ENCODE measurements around the gene PPM1K. TPM values are rescaled to one million over a fixed set of nuclear protein-coding genes. Genes with fewer than 3 reads are reported as not detected.

The PPM1K gene
- total RNA-seq, result 15.9 to 18.6 TPM (median 18.1 TPM) in 3 replicates

DNA sequence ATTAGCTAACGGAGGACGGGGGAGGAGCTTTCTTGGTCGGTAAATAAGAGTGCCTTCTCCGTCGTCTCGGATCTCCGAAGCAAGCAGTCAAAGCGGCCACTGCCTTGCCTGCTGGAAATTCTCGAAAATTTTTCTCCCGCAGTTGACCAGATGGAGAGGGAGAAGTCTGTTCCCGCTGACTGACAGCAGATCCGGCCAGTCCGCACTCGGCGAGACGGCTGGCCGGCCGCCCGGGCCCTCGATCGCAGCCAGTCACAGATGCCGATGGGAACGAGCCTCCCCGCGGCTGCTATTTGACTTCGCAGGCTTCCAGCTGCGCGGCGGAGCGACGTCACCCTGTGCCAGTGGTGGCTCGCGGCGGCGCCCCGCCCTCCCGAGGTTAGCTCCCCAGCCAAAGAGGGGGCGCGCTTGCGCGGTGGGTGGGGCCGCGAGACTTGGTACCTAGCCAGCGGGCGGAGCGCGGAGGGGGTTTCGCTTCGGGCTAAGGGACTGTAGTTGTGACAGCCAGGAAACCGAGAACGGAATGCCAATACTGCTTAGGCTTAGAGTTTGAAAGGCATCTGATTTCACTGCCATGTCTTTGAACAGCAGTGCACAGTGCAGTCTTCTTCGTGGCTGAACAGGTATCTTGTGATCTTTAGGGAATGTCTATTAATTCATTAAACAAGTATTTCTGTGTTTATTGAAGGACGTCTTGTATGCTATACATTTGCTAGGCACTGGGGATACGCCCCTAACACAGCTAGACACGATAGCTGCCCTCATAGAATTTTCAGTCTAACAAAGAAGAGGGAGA lies at the start of gene PPM1K:
TSS of gene PPM1K (minus strand) at position 123 of the 796 bp plus-strand sequence. CDS start 5,978 bp downstream, outside the sequence.
- H3K27me3 Mint-ChIP-seq (ENCODE audit: low read depth), result no peaks in the 10 kb centered on the region
- peak within 1 kb of the TSS; percentile 93 for H3K4me3 Mint-ChIP-seq
- H3K27ac Mint-ChIP-seq, result peak within 1 kb of the TSS; percentile 99
- H3K9me3 Mint-ChIP-seq, result no peaks in the 10 kb centered on the region
- H3K4me1 Mint-ChIP-seq, result peaks cover 25% of the 10 kb centered on the region
- no peaks in the 10 kb centered on the region for H3K36me3 Mint-ChIP-seq
- TF ChIP-seq CTCF (IDR thresholded peaks at IDR 0.05; ENCODE audit: unreplicated experiment), result no peak
- DNase-seq (ENCODE audit: low spot score in 2 of 2, unreplicated experiment in 2 of 2), result peak; percentile 97 to 99

DNA sequence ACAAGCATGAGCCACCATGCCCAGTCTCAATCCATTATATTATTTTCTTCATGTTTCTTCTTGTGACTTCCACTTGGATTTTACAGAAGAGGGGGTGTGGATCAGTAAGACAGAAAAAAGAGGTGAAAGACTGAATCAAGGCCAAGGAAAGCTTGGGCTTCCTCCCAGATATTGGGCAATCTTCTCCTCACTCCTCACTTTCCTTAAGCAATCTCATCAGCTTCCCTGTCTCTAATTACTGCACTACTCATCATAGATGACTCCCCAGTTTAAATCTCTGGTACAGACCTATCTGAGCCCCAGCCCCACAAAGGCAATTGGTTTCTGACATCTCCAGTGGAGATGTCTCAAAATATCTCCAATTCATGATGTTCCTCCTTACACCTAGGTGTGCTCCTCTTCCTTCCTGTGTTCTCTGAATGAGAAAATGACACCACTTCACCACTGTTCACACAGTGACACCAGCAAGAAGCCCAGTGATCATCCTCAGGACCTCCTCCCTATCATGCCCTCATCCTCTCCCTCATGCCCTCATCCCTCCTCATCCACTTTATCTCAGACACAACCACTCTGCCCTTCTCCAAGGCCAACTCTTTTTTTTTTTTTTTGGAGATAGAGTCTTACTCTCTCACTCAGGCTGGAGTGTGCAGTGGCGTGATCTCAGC lies 49.5 kb upstream of the PPM1K start:
- no peak overlapping the region for H3K27ac Mint-ChIP-seq
- peaks cover 1% of the 10 kb centered on the region for H3K4me1 Mint-ChIP-seq
- TF ChIP-seq CTCF (IDR thresholded peaks at IDR 0.05; ENCODE audit: unreplicated experiment), result no peak
- H3K4me3 Mint-ChIP-seq, result no peak overlapping the region
- H3K36me3 Mint-ChIP-seq, result no peaks in the 10 kb centered on the region
- no peaks in the 10 kb centered on the region for H3K27me3 Mint-ChIP-seq (ENCODE audit: low read depth)
- H3K9me3 Mint-ChIP-seq, result no peaks in the 10 kb centered on the region
- DNase-seq (ENCODE audit: low spot score in 2 of 2, unreplicated experiment in 2 of 2), result no peak

DNA sequence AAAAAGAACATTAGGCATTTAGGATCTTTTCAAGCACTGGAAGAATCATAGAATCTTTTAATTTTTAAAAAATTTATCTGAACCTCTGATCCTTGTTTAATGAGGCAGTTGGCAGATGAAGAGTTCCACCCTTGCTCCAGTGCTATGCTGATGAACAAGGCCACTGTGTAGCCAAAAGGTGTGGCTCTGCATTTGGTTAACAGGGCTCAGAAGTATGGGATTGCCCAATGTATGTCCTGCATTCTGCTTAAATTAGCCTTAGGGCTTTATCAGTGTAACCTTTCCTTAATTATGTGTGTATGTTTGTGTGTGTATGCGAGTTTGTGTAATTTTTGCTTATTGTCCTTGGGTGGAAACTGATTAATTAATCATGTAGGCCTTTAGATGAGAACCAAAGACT lies 43.3 kb upstream of the PPM1K start:
- H3K4me1 Mint-ChIP-seq, result peaks cover 5% of the 10 kb centered on the region
- no peak for TF ChIP-seq CTCF (IDR thresholded peaks at IDR 0.05; ENCODE audit: unreplicated experiment)
- no peaks in the 10 kb centered on the region for H3K27me3 Mint-ChIP-seq (ENCODE audit: low read depth)
- H3K4me3 Mint-ChIP-seq, result no peak overlapping the region
- no peaks in the 10 kb centered on the region for H3K9me3 Mint-ChIP-seq
- H3K36me3 Mint-ChIP-seq, result no peaks in the 10 kb centered on the region
- H3K27ac Mint-ChIP-seq, result no peak overlapping the region
- DNase-seq (ENCODE audit: low spot score in 2 of 2, unreplicated experiment in 2 of 2), result no peak

DNA sequence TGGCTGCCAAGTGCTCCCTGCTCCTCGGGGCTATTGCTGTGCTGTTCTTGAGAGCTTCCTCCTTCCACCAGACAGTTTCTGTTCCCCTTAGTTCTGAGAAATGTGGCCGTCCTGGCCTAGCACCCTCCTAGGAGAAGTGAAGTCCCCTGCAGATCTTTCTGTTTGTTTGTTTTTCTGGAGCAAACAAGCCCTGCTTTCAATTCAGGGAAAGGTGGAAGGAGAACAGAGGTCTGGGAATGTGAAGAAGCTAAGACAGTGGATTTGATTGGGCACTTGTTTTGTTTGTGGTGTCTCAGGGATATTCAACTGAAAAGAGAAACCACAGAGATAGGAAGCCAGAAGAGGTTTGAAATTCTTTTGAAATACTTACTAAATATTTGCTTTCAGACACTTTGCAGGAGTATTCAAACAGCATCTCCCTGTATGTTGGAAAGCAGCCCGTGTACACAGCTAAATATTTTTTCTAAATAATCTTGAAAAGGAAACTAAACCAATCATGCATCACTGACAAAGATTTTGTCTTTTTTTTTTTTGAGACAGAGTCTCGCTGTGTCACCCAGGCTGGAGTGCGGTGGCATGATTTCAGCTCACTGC lies 36.5 kb upstream of the PPM1K start:
- no peak for DNase-seq (ENCODE audit: low spot score in 2 of 2, unreplicated experiment in 2 of 2)
- no peak overlapping the region for H3K4me3 Mint-ChIP-seq
- TF ChIP-seq CTCF (IDR thresholded peaks at IDR 0.05; ENCODE audit: unreplicated experiment), result no peak
- no peaks in the 10 kb centered on the region for H3K36me3 Mint-ChIP-seq
- no peak overlapping the region for H3K27ac Mint-ChIP-seq
- peaks cover 27% of the 10 kb centered on the region for H3K4me1 Mint-ChIP-seq
- H3K9me3 Mint-ChIP-seq, result no peaks in the 10 kb centered on the region
- no peaks in the 10 kb centered on the region for H3K27me3 Mint-ChIP-seq (ENCODE audit: low read depth)

GRCh38 chr4:88320224-88320779 lies 35.9 kb upstream of the PPM1K start:
- Mint-ChIP-seq H3K27me3 (ENCODE audit: low read depth) (no peaks in the 10 kb centered on the region), H3K4me3 (no peak overlapping the region), H3K9me3 (no peaks in the 10 kb centered on the region), H3K27ac (peak overlapping the region; percentile 15), H3K4me1 (peaks cover 27% of the 10 kb centered on the region), H3K36me3 (no peaks in the 10 kb centered on the region)
- TF ChIP-seq CTCF (IDR thresholded peaks at IDR 0.05; ENCODE audit: unreplicated experiment), result no peak
- DNase-seq (ENCODE audit: low spot score in 2 of 2, unreplicated experiment in 2 of 2), result no peak

Data from mesothelial cell of epicardium (in vitro differentiated cells).